GM12875 (cell line): Measurements from ENCODE around the gene SNX24.
A peak's percentile ranks its signal among the peaks of the same experiment; 100 is the strongest.

Source experiments
- H3K4me3 ChIP-seq: one replicate; pipeline ENCODE4 v1.5.1; 2011; ENCODE audit warnings: low read depth, low read length, control low read depth
- CTCF ChIP-seq: IDR thresholded peaks from 2 replicates; pipeline ENCODE4 v1.5.1; 2011; ENCODE audit warnings: low read depth, mild to moderate bottlenecking, control low read depth, inconsistent platforms, low read length, moderate library complexity, borderline replicate concordance; ENCODE audit not compliant: insufficient read depth

SNX24 gene

GRCh38 chr5:122845229-122846050 is at the start of gene SNX24:
Gene SNX24, plus strand, starts transcription at chr5:122845613. Its CDS starts 21 bp downstream, at chr5:122845634.
- H3K4me3 ChIP-seq: peak within 1 kb of the TSS; percentile 73
- no peak for TF ChIP-seq CTCF

GRCh38 chr5:122805481-122805880 is 39.9 kb upstream of the SNX24 start:
- TF ChIP-seq CTCF: no peak
- H3K4me3 ChIP-seq: no peak overlapping the region

- no peak overlapping the region for H3K4me3 ChIP-seq
- TF ChIP-seq CTCF: no peak
Measured at GRCh38 chr5:122810405-122810804, 35.0 kb upstream of the SNX24 start.

GRCh38 chr5:122815218-122815767 is 30.1 kb upstream of the SNX24 start:
- TF ChIP-seq CTCF: no peak
- no peak overlapping the region for H3K4me3 ChIP-seq

- TF ChIP-seq CTCF: no peak
- H3K4me3 ChIP-seq: no peak overlapping the region
Measured at GRCh38 chr5:122816756-122817155, 28.7 kb upstream of the SNX24 start.

- no peak overlapping the region for H3K4me3 ChIP-seq
- no peak for TF ChIP-seq CTCF
Measured at GRCh38 chr5:122831984-122832383, 13.4 kb upstream of the SNX24 start.

GRCh38 chr5:122835681-122836080 is 9.7 kb upstream of the SNX24 start:
- TF ChIP-seq CTCF: no peak
- H3K4me3 ChIP-seq: no peak overlapping the region
